Ovary (tissue), 9 donors: ENCODE measurements around the gene GRIK4. TPM values are rescaled to one million over a fixed set of nuclear protein-coding genes. Genes with fewer than 3 reads are reported as not detected.

ENCODE experiments used
- DNase-seq, 5 donors: peaks; one replicate each; pipeline ENCODE4 v3.0.0-alpha.2; 2019 to 2020
- H3K27ac ChIP-seq, 2 donors: fragments of 200-600 bp; one replicate each; pipeline versions ENCODE4 v1.5.1 to v1.8.0; 2019 to 2022
- H3K27me3 ChIP-seq: fragments of 200-600 bp; one replicate; pipeline ENCODE4 v1.8.0; 2022
- H3K36me3 ChIP-seq: fragments of 200-600 bp; sonication (generic); one replicate; pipeline ENCODE4 v1.5.1; 2019
- H3K4me1 ChIP-seq: one replicate; pipeline ENCODE4 v1.8.1; 2013; ENCODE audit warnings: mild to moderate bottlenecking, moderate library complexity; ENCODE audit not compliant: insufficient read depth
- H3K4me3 ChIP-seq: fragments of 200-600 bp; sonication (generic); one replicate; pipeline ENCODE4 v1.5.1; 2017
- H3K9me3 ChIP-seq, 2 donors: fragments of 200-600 bp in 1 of 2; sonication (generic) in 1 of 2; one replicate each; pipeline versions ENCODE4 v1.5.1 to v1.8.1; 2013 to 2019; ENCODE audit warnings: mild to moderate bottlenecking in 1 of 2, moderate library complexity in 1 of 2
- CTCF ChIP-seq, 3 donors: fragments of 450-650 bp in 2 of 3; fragments of 200-600 bp in 1 of 3; IDR thresholded peaks; one replicate each; pipeline versions ENCODE4 v1.5.1 to v1.8.0; 2016 to 2022; ENCODE audit warnings: antibody characterized with exemption in 3 of 3, mild to moderate bottlenecking in 1 of 3
- EP300 ChIP-seq: sonication (generic); formaldehyde crosslinking; IDR thresholded peaks from one replicate; pipeline ENCODE4 v1.6.1; 2017; ENCODE audit warnings: antibody characterized with exemption
- POLR2A ChIP-seq: fragments of 450-650 bp; IDR thresholded peaks from one replicate; pipeline ENCODE4 v1.6.1; 2017; ENCODE audit warnings: antibody characterized with exemption, mild to moderate bottlenecking, moderate library complexity
- whole genome bisulfite sequencing, 3 donors: extraction: QIAGEN DNeasy Blood & Tissue Kit in 1 of 3; methylation state at CpG; one replicate each; pipeline versions ENCODE4 v1.1.5 to v1.1.7; 2013 to 2017; 5-methylcytosine and 5-hydroxymethylcytosine counted together
- intact Hi-C, 4 donors: fragments of 100-400 bp; cut with DNase I; formaldehyde crosslinking; loops; one replicate each; pipeline versions ENCODE4 v1.11.0 to v1.15.1; 2022 to 2023
- polyA plus RNA-seq, 2 donors: library from polyadenylated mRNA; stranded (reverse); fragments of 200-250 nt in 1 of 2; fragments of 350-450 nt in 1 of 2; fragmentation: Illumina TruSeq in 1 of 2; extraction: RNeasy Lipid Tissue Mini Kit (QIAGEN cat#74804) in 1 of 2; gene quantifications; one replicate each; pipeline ENCODE4 v1.2.3, GENCODE V29; 2013 to 2014
- total RNA-seq, 7 donors: library from RNA; depleted of rRNA in 2 of 7; stranded (reverse); fragments of >200 nt in 2 of 7; fragmentation: NEBNext Ultra II Directional in 3 of 7; extraction: Animal tissue kit (Norgen Biotek cat#: 25700) in 3 of 7; gene quantifications; one replicate each; pipeline versions ENCODE4 v1.1.0 to v1.2.4, GENCODE V29; 2016 to 2023
- donor health status: DM: no; HTN: no; CAD: no; lungs with moderate emphysema.
- donor health status: DM: no; HTN: no; CAD: no.
- donor health status: Bipolar disorder and iron deficiency.
- donor health status: DM: yes; HTN: yes; CAD: no.
- donor health status: DM: no; HTN: no; CAD: no.
- donor health status: DM: yes; HTN: yes; CAD: no.

The GRIK4 gene
- total and polyA plus RNA-seq, 9 donors: 1.3 to 13.4 (median 2.3) TPM

DNA sequence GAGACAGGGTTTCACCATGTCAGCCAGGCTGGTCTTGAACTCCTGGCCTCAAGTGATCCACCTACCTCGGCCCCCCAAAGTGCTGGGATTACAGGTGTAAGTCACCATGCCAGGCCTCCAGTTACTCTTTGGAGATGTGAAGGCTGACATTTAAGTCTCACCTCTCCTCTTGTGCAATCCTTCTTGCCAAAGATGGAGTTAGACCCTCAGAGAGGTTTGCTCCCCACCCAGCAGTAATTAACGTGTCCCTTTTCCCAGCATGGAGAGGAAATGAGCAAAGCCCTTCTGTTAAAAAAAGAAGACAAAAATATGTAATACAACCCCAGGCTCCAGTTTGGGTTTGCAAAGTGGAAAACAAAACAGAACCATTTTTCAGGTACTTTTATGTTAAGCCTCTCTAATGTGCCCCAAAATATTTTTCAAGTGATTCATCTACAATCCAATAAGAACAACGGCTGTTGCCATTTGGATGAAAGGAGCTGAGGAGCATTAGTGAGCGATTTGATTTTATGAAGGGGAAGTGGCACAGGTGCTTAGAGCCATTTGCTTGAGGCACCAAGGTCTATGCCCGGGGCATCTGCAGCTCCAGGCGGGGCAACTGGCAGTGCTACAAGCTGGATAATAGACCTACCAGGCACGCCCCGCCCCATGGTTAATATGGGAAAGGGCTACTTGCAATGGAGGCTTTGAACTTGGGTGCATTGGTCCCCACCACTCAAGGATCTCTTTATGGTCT lies 57.2 kb downstream of the GRIK4 start:
- Histone ChIP-seq H3K27me3 (no peaks in the 10 kb centered on the region), H3K36me3 (no peaks in the 10 kb centered on the region), H3K9me3 (no peaks in the 10 kb centered on the region), H3K27ac (no peak overlapping the region), H3K4me3 (no peak overlapping the region), H3K4me1 (peaks cover 3% of the 10 kb centered on the region)
- intact Hi-C loops: no loop called here
- WGBS, 3 donors: 88 to 91% (median 89%) methylated on average over 8 of the region's 8 CpGs
- TF ChIP-seq EP300 (no peak), CTCF (IDR thresholded peaks at IDR 0.05) (no peak), POLR2A (no peak)
- DNase-seq: no peak

- Histone ChIP-seq H3K9me3 (no peaks in the 10 kb centered on the region), H3K36me3 (no peaks in the 10 kb centered on the region), H3K4me1 (peaks cover 3% of the 10 kb centered on the region), H3K4me3 (no peak overlapping the region), H3K27me3 (no peaks in the 10 kb centered on the region), H3K27ac (no peak overlapping the region)
- TF ChIP-seq POLR2A (no peak), CTCF (IDR thresholded peaks at IDR 0.05) (no peak), EP300 (no peak)
- intact Hi-C loops: no loop called here
- 52 to 80% (median 74%) methylated on average over 7 of the region's 7 CpGs for WGBS, 3 donors
- no peak for DNase-seq
Measured at GRCh38 chr11:120569861-120570260, 58.3 kb downstream of the GRIK4 start.

DNA sequence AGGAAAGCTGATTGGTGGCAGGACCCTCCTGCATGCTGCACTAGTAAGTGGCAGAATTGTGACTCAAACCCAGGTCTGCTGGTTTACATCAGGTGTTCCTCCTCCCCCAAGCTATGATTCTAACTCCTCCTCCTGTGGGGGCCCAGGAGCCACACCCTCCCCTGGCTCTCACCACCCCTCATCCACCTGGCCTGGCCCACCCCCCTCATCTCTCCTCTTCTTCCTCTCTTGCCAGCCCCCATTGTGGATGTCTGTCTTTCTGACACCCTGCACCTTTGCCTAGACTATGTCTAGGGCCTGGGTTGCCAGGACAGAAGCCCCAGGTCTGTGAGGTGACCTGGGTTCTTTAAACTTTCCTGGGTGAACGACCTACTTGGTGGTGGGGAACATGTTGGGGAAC lies 59.9 kb downstream of the GRIK4 start:
- no peaks in the 10 kb centered on the region for H3K4me1 ChIP-seq
- H3K36me3 ChIP-seq: no peaks in the 10 kb centered on the region
- H3K9me3 ChIP-seq: no peaks in the 10 kb centered on the region
- H3K4me3 ChIP-seq: no peak overlapping the region
- no peaks in the 10 kb centered on the region for H3K27me3 ChIP-seq
- no peak overlapping the region for H3K27ac ChIP-seq
- intact Hi-C loops: no loop called here
- DNase-seq: no peak
- 69 to 87% (median 79%) methylated on average over 1 of the region's 1 CpG for WGBS, 3 donors
- no peak for TF ChIP-seq POLR2A
- TF ChIP-seq EP300: no peak
- no peak for TF ChIP-seq CTCF (IDR thresholded peaks at IDR 0.05)

GRCh38 chr11:120573756-120574354 lies 62.3 kb downstream of the GRIK4 start:
- no peaks in the 10 kb centered on the region for H3K4me1 ChIP-seq
- no peaks in the 10 kb centered on the region for H3K27me3 ChIP-seq
- WGBS, 3 donors: 91 to 94% (median 92%) methylated on average over 10 of the region's 10 CpGs
- no peaks in the 10 kb centered on the region for H3K9me3 ChIP-seq
- no peak overlapping the region for H3K4me3 ChIP-seq
- TF ChIP-seq EP300 (no peak), POLR2A (no peak), CTCF (IDR thresholded peaks at IDR 0.05) (no peak)
- no peak overlapping the region for H3K27ac ChIP-seq
- H3K36me3 ChIP-seq: no peaks in the 10 kb centered on the region
- intact Hi-C loops: no loop called here
- no peak for DNase-seq
